Measurements from ENCODE around the gene PGAP2.

DNA sequence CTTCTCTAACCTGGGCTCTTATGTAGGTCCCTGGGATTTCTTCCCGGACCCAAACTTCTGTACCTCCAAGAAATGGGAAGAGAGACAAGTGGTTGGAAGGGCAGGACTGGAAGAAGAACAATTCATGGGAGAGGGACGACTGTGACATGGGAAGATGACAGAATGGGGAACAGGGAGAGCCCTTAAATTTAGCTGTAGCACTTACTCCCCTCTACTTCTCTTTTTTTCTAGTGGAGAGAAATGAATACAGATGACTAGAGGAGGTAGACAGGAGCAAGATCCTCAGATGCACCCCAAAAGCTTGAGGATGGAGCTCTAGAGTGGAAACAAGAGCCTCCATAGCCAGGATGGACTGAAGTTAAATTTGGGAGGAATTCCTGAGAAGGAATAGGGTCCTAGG lies 30.1 kb downstream of the PGAP2 start:
- TF ChIP-seq, protein P1, sequence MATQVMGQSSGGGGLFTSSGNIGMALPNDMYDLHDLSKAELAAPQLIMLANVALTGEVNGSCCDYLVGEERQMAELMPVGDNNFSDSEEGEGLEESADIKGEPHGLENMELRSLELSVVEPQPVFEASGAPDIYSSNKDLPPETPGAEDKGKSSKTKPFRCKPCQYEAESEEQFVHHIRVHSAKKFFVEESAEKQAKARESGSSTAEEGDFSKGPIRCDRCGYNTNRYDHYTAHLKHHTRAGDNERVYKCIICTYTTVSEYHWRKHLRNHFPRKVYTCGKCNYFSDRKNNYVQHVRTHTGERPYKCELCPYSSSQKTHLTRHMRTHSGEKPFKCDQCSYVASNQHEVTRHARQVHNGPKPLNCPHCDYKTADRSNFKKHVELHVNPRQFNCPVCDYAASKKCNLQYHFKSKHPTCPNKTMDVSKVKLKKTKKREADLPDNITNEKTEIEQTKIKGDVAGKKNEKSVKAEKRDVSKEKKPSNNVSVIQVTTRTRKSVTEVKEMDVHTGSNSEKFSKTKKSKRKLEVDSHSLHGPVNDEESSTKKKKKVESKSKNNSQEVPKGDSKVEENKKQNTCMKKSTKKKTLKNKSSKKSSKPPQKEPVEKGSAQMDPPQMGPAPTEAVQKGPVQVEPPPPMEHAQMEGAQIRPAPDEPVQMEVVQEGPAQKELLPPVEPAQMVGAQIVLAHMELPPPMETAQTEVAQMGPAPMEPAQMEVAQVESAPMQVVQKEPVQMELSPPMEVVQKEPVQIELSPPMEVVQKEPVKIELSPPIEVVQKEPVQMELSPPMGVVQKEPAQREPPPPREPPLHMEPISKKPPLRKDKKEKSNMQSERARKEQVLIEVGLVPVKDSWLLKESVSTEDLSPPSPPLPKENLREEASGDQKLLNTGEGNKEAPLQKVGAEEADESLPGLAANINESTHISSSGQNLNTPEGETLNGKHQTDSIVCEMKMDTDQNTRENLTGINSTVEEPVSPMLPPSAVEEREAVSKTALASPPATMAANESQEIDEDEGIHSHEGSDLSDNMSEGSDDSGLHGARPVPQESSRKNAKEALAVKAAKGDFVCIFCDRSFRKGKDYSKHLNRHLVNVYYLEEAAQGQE (IDR thresholded peaks at IDR 0.05): no peak
- TF ChIP-seq POLR2A (IDR thresholded peaks at IDR 0.05; ENCODE audit: low read length): no peak
- TF ChIP-seq, protein P2, sequence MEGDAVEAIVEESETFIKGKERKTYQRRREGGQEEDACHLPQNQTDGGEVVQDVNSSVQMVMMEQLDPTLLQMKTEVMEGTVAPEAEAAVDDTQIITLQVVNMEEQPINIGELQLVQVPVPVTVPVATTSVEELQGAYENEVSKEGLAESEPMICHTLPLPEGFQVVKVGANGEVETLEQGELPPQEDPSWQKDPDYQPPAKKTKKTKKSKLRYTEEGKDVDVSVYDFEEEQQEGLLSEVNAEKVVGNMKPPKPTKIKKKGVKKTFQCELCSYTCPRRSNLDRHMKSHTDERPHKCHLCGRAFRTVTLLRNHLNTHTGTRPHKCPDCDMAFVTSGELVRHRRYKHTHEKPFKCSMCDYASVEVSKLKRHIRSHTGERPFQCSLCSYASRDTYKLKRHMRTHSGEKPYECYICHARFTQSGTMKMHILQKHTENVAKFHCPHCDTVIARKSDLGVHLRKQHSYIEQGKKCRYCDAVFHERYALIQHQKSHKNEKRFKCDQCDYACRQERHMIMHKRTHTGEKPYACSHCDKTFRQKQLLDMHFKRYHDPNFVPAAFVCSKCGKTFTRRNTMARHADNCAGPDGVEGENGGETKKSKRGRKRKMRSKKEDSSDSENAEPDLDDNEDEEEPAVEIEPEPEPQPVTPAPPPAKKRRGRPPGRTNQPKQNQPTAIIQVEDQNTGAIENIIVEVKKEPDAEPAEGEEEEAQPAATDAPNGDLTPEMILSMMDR (IDR thresholded peaks at IDR 0.05): no peak
- TF ChIP-seq FOSL2 (IDR thresholded peaks at IDR 0.05): no peak
- no peak for TF ChIP-seq FOSL2 (CRISPR knock-in tag; IDR thresholded peaks at IDR 0.05)
- TF ChIP-seq, protein P3, sequence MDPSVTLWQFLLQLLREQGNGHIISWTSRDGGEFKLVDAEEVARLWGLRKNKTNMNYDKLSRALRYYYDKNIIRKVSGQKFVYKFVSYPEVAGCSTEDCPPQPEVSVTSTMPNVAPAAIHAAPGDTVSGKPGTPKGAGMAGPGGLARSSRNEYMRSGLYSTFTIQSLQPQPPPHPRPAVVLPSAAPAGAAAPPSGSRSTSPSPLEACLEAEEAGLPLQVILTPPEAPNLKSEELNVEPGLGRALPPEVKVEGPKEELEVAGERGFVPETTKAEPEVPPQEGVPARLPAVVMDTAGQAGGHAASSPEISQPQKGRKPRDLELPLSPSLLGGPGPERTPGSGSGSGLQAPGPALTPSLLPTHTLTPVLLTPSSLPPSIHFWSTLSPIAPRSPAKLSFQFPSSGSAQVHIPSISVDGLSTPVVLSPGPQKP (IDR thresholded peaks at IDR 0.05; ENCODE audit: low read depth, low read length): no peak

Data from A549 (cell line).